GM21515 (cell line): ENCODE results near the gene BATF.

Source experiments
- ATAC-seq: cut with Tn5 transposase; IDR thresholded peaks from one replicate; pipeline ENCODE4 v1.9.1; 2021; ENCODE audit not compliant: unreplicated experiment

Gene BATF

GRCh38 chr14:75531660-75532317 lies 9.5 kb downstream of the BATF start:
- no peak for ATAC-seq

GRCh38 chr14:75533791-75534555 lies 11.7 kb downstream of the BATF start:
- ATAC-seq: no peak

GRCh38 chr14:75535164-75535898 lies 13.1 kb downstream of the BATF start:
- no peak for ATAC-seq

GRCh38 chr14:75537071-75537470 lies 14.8 kb downstream of the BATF start:
- no peak for ATAC-seq

- ATAC-seq: no peak
Measured at GRCh38 chr14:75539162-75539560, 16.9 kb downstream of the BATF start.

GRCh38 chr14:75539561-75540478 lies 17.6 kb downstream of the BATF start:
- ATAC-seq: peak; percentile 48

GRCh38 chr14:75540479-75540851 lies 18.2 kb downstream of the BATF start:
- no peak for ATAC-seq

GRCh38 chr14:75542588-75543091 lies 20.4 kb downstream of the BATF start:
- peak; percentile 53 for ATAC-seq

GRCh38 chr14:75543253-75543652 lies 21.0 kb downstream of the BATF start:
- no peak for ATAC-seq

- no peak for ATAC-seq
Measured at GRCh38 chr14:75543786-75544185, 21.5 kb downstream of the BATF start.

- ATAC-seq: no peak
Measured at GRCh38 chr14:75545907-75546306, 23.6 kb downstream of the BATF start.

GRCh38 chr14:75547552-75548250 lies 25.4 kb downstream of the BATF start:
- ATAC-seq: no peak

GRCh38 chr14:75548544-75548943 lies 26.3 kb downstream of the BATF start:
- ATAC-seq: no peak

GRCh38 chr14:75549169-75549568 lies 26.9 kb downstream of the BATF start:
- ATAC-seq: no peak

GRCh38 chr14:75551021-75551420 lies 28.8 kb downstream of the BATF start:
- ATAC-seq: no peak

- no peak for ATAC-seq
Measured at GRCh38 chr14:75553157-75553556, 30.9 kb downstream of the BATF start.

GRCh38 chr14:75553761-75554364 lies 31.6 kb downstream of the BATF start:
- no peak for ATAC-seq

GRCh38 chr14:75554482-75554881 lies 32.2 kb downstream of the BATF start:
- ATAC-seq: no peak

- ATAC-seq: no peak
Measured at GRCh38 chr14:75558440-75558839, 36.2 kb downstream of the BATF start.

GRCh38 chr14:75559045-75559444 lies 36.8 kb downstream of the BATF start:
- no peak for ATAC-seq
